ENCODE data around the gene MEGF11.
A peak's percentile ranks its signal among the peaks of the same experiment; 100 is the strongest.

MEGF11 gene

DNA sequence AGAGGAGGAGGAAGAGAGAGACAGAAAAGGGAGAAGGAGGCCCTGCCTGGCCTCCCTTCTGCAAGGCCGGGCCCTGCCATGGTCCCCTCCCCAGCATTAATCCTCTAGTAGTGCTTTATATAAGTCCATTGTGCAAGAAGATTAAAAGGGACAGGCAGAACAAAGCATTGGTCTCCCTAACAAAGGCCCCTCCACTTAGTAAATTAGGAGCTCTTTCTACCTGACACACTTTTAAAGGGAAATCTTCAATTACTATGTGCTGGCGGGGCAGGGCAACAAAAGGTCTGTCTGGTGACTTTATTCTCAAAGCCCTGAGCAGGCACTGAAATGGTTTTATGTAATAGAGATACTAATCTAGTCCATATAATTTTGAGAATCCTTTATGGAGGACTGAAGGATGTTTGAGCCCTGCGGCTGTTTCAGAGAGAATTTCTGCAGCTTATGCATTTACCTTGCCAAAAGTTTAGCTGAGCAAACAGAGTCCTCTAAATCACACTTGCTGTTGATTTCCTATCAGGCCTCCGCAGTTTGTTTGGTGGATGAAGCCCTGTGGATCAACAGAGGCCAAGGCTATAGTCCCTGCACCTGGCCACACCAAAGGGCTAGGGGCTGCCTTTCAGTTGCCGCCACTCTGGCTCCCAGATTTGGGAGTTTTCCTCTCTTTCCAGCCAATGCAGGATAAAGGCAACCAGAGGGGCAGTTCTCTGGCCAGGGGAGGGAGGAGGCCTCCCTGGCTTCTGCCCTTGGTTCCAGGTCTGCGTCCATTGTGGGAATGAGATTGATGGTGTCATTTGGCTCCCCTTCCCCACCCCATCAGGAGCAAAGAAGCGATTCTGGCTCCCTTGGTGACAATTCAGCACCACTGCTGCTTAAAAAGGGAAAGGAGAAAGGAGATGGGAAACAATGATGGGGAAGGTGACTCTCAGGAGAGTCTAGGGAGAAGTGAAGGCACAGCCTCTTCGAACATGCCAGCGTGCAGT lies 148.0 kb downstream of the MEGF11 start:
- DNase-seq (ENCODE audit: low spot score in 2 of 2): peak; percentile 92 to 100
- H3K9me3 ChIP-seq: no peaks in the 10 kb centered on the region
- H3K36me3 ChIP-seq (replicated peaks): no peaks in the 10 kb centered on the region
- in situ Hi-C loops (cut with MboI; ENCODE audit: low sequenced_read_pairs): no loop called here
- peaks cover 19% of the 10 kb centered on the region for H3K4me1 ChIP-seq
- no peak overlapping the region for H3K4me3 ChIP-seq
- peaks cover 83% of the 10 kb centered on the region for H3K27me3 ChIP-seq (ENCODE audit: low read depth)

DNA sequence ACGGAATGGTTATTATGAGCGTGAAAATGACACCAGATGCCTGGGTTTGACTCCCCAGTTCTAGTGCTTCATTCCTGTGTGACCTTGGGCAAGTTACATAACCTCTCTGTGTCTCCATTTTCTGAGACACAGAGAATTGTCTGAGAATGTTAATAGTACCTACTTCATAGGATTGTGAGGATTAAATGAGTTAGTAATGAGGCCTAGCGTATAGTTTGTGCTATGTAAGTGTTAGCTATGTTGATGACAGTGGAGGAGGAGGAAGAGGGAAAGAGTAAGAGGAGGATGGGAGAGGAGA lies 150.3 kb downstream of the MEGF11 start:
- H3K4me1 ChIP-seq: peaks cover 19% of the 10 kb centered on the region
- no peak for DNase-seq (ENCODE audit: low spot score in 2 of 2)
- no peaks in the 10 kb centered on the region for H3K36me3 ChIP-seq (replicated peaks)
- in situ Hi-C loops (cut with MboI; ENCODE audit: low sequenced_read_pairs): no loop called here
- H3K4me3 ChIP-seq: no peak overlapping the region
- no peaks in the 10 kb centered on the region for H3K9me3 ChIP-seq
- H3K27me3 ChIP-seq (ENCODE audit: low read depth): peaks cover 80% of the 10 kb centered on the region

DNA sequence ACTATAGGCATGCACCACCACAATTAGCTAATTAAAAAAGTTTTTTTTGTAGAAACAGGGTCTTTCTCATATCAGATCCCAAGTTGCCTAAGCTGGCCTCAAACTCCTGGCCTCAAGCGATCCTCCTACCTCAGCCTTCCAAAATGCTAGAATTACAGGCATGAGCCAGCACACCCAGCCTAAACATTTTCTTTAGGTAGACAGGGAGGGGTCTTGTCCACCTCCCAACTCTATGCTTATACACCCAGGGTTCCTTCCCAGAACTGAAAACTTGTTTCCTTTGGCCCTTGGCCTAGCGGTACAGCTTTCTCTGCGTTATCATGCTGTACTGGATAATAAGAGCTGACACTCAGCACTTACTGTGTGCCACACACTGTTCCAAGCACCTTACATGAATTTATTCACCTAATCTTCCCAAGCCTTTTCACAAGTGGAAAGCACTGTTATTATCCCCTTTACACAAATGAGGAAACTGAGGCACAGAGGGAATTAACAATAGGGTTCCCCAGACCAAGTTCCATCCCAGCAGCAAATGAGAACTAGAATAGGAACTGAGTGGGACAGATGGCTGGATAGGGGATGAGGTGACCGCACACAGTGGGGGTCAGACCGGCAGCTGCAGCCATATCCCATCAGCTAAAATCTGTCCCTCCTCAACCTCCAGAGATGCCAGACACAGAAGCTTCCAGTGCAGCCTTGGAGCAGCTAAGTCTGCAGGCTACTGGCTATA lies 150.8 kb downstream of the MEGF11 start:
- in situ Hi-C loops (cut with MboI; ENCODE audit: low sequenced_read_pairs): no loop called here
- no peaks in the 10 kb centered on the region for H3K36me3 ChIP-seq (replicated peaks)
- no peak overlapping the region for H3K4me3 ChIP-seq
- H3K9me3 ChIP-seq: no peaks in the 10 kb centered on the region
- DNase-seq (ENCODE audit: low spot score in 2 of 2): no peak
- peaks cover 80% of the 10 kb centered on the region for H3K27me3 ChIP-seq (ENCODE audit: low read depth)
- H3K4me1 ChIP-seq: peaks cover 19% of the 10 kb centered on the region

DNA sequence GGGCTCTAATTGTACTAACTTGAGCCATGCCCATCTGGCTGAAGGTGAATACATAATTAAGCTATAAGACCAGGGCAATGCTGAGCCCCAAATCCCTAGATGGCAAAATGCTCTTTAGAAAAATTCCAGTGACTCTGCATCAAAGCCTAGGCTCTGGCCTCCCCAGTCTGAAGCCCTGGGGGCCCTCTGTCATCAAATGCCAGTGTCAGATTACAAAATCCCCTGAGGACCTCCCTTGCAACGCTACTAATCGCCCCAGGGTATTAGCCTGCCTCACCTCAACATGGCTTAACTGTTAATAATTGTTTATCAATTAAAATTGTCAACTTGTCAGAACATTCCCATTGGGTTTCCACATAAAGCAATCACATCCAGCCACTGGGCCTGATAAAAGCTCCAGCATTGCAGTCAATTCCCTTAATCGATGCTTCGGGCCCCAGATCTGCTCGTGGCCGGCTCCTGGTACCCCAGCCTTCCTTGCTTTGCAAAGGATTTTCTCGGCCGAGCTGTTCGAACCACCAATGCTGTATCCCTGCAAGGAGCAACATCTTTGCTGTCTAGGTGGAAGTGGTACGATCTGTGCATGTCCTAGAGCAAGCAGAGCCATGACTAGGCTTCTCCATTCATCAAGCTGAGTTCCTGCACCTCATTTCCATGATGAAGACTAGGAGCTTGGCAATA lies 151.7 kb downstream of the MEGF11 start:
- Histone ChIP-seq H3K36me3 (replicated peaks) (no peaks in the 10 kb centered on the region), H3K4me3 (no peak overlapping the region), H3K4me1 (peaks cover 19% of the 10 kb centered on the region), H3K27me3 (ENCODE audit: low read depth) (peaks cover 80% of the 10 kb centered on the region), H3K9me3 (no peaks in the 10 kb centered on the region)
- DNase-seq (ENCODE audit: low spot score in 2 of 2): no peak
- in situ Hi-C loops (cut with MboI; ENCODE audit: low sequenced_read_pairs): no loop called here

DNA sequence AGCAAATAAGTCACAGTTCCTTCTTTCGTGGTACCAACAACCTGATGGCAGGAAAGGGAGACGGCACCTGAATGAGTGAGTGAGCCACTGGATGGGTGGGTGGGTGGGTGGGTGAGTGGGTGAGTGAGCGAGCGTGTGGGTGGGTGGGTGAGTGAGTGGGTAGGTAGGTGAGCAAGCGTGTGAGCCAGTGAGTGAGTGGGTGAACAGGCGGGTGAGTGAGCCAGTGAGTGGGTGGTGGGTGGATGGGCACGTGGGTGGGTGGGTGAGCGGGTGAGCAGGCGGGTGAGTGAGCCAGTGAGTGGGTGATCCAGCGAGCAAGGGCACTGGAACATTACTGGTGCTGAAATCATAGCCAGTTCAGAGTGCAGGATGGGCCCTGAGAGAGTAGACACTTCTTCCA lies 152.8 kb downstream of the MEGF11 start:
- peaks cover 10% of the 10 kb centered on the region for H3K4me1 ChIP-seq
- no peak overlapping the region for H3K4me3 ChIP-seq
- in situ Hi-C loops (cut with MboI; ENCODE audit: low sequenced_read_pairs): no loop called here
- H3K9me3 ChIP-seq: no peaks in the 10 kb centered on the region
- H3K27me3 ChIP-seq (ENCODE audit: low read depth): peaks cover 83% of the 10 kb centered on the region
- H3K36me3 ChIP-seq (replicated peaks): no peaks in the 10 kb centered on the region
- DNase-seq (ENCODE audit: low spot score in 2 of 2): no peak

DNA sequence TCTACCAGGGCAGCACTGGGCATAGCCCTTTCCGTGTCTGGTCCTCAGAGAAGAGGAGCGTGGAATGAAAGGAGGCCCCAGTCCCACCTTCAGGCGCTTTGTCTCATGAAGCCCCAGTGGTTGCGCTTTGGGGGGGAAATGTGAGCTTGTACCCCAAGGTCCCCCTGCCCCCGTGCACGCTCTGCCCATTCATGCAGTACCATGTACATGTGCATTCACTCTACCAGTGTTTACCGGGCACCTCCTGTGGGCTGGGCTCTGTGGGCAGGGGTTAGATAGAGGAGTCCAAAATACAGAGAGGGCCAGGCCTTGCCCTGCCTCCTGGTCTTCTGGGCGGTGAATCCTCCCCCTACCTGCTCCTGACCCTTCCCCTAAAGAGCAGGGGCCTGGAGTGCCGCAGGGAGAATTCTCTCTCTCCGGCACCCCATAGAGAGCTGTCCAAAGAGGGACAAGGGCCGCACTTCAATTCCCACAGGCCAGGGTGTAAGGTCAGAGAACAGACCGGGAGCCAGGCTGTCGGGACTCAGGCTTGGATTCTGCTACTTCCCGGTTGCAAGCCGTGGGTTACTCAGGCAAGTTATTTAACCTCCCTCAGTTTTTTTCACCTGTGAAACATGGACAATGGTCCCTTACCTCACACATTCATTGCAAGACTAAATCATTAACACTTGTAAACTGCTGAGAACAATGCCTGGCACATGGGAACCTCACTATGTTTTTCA lies 153.4 kb downstream of the MEGF11 start:
- H3K4me3 ChIP-seq: no peak overlapping the region
- H3K27me3 ChIP-seq (ENCODE audit: low read depth): peaks cover 89% of the 10 kb centered on the region
- no peaks in the 10 kb centered on the region for H3K9me3 ChIP-seq
- H3K36me3 ChIP-seq (replicated peaks): no peaks in the 10 kb centered on the region
- H3K4me1 ChIP-seq: peaks cover 7% of the 10 kb centered on the region
- DNase-seq (ENCODE audit: low spot score in 2 of 2): no peak
- in situ Hi-C loops (cut with MboI; ENCODE audit: low sequenced_read_pairs): no loop called here

DNA sequence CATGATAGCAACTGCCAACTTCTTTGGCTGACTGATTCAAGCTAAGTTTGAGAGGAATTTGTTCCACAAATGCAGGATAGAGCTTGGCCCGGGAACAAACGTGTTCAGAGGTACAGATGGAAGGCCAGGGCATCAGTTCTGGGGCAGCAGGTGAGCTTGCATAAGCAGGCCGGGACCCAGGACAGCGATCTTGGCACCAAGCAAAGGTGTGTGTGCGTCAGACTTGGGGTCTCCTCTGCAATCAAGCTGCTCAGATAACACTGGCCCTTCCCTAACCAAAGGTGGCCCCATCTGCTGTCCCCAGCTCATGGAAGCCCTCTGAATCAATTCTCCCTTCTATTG lies 155.6 kb downstream of the MEGF11 start:
- Histone ChIP-seq H3K27me3 (ENCODE audit: low read depth) (peaks cover 91% of the 10 kb centered on the region), H3K9me3 (no peaks in the 10 kb centered on the region), H3K36me3 (replicated peaks) (no peaks in the 10 kb centered on the region), H3K4me1 (no peaks in the 10 kb centered on the region), H3K4me3 (no peak overlapping the region)
- in situ Hi-C loops (cut with MboI; ENCODE audit: low sequenced_read_pairs): no loop called here
- no peak for DNase-seq (ENCODE audit: low spot score in 2 of 2)

DNA sequence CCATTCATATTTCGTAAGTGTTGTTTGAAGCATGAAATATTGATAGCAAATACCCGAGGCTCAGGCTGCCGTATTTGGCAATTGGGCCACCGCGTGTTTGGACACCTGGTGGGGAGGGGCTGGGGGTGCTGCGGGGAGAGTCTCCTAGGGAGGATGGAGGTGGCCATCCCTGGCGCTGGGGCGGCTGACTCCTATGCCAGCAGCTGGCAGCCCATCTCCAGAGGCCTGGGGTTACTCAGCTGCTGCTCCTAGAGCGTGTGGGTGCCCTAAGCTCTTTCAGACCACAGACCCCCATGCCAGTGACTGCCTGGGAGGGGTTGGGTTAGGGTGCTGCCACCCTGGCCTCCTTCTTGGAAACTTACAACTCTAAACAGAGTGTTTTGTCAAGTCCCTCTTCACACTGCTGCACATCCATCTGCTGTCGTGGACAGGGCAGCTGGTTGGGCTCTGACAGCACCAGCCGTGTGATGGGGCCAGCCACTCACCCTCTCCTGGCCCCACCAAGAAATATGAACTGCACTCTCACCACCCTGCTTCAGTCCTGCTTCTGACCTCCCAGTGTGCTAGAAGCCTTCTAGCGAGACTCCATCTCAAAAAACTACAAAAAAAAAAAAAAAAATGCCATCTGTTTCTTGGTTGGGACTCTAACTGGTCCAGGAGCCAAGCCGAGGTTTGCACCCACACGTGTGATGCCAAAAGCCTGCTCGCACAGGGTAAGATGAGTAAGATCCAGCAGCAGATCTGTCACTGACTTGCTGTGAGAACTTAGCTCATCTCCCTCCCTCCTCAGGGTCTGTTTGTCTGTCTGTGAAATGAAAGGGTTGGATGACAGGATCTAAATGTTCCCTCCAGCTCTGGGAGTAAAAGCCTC lies 156.2 kb downstream of the MEGF11 start:
- peaks cover 84% of the 10 kb centered on the region for H3K27me3 ChIP-seq (ENCODE audit: low read depth)
- no peak for DNase-seq (ENCODE audit: low spot score in 2 of 2)
- in situ Hi-C loops (cut with MboI; ENCODE audit: low sequenced_read_pairs): no loop called here
- H3K9me3 ChIP-seq: no peaks in the 10 kb centered on the region
- H3K36me3 ChIP-seq (replicated peaks): no peaks in the 10 kb centered on the region
- H3K4me3 ChIP-seq: no peak overlapping the region
- H3K4me1 ChIP-seq: no peaks in the 10 kb centered on the region

DNA sequence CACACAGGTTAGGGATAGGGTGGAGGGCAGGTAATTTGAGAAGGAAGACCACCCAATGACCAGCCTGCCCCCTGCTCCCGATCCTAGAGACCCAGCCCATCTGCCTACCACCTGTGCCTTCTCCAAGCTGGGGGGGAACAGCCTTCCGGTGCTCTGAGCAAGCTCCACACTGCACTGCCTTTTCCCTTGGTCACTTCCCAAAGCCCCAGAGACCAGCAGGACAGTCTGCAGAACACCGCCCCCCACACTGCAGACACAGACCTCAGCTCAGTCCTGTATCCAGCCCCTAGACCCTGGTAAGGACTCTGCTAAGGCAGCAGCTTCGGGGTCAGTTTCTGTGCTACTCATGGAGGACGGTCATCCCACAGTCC lies 156.9 kb downstream of the MEGF11 start:
- H3K9me3 ChIP-seq: no peaks in the 10 kb centered on the region
- no peaks in the 10 kb centered on the region for H3K36me3 ChIP-seq (replicated peaks)
- no peak overlapping the region for H3K4me3 ChIP-seq
- in situ Hi-C loops (cut with MboI; ENCODE audit: low sequenced_read_pairs): no loop called here
- peaks cover 83% of the 10 kb centered on the region for H3K27me3 ChIP-seq (ENCODE audit: low read depth)
- no peaks in the 10 kb centered on the region for H3K4me1 ChIP-seq
- no peak for DNase-seq (ENCODE audit: low spot score in 2 of 2)

DNA sequence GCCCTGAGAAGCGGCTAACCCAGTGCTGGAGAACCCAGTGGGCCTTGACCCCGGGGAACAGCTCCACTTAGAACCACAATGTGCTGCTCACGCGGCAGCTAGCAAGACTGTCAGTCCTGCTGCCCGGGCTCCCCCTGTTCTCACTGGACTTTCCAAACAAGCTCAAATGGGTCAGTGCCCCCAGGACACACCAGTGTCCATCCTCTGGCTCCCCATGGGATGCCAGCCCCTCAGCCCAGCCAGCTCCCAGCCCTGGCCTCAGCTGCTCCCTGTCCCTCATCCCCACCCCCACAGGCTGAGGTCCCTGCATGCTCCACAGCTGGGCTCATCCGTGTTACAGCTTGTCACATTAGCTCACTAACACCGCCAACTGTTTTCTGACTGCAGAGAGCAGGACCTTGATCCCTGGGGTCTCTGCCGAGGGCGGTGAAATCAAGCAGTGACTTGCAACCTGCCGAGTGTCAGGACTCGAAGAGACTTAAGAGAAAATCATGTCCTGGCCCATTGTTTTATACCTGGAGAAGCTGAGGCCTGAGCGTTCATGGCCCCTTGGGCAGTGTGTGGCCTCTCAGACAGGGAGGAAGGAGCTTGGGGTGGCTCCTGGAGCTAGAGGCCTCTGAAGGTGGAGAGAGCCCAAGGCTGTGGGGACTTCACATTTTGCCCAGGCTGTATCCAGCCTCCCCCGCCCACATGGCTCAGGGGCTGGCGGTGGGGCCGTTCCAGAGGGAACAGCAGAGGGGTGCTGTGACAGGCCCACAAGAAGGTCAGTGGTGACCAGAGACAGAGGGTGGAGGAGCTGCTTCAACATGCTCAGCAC lies 157.5 kb downstream of the MEGF11 start:
- no peak for DNase-seq (ENCODE audit: low spot score in 2 of 2)
- Histone ChIP-seq H3K36me3 (replicated peaks) (no peaks in the 10 kb centered on the region), H3K27me3 (ENCODE audit: low read depth) (peaks cover 80% of the 10 kb centered on the region), H3K4me3 (no peak overlapping the region), H3K9me3 (no peaks in the 10 kb centered on the region), H3K4me1 (no peaks in the 10 kb centered on the region)
- in situ Hi-C loops (cut with MboI; ENCODE audit: low sequenced_read_pairs): no loop called here

DNA sequence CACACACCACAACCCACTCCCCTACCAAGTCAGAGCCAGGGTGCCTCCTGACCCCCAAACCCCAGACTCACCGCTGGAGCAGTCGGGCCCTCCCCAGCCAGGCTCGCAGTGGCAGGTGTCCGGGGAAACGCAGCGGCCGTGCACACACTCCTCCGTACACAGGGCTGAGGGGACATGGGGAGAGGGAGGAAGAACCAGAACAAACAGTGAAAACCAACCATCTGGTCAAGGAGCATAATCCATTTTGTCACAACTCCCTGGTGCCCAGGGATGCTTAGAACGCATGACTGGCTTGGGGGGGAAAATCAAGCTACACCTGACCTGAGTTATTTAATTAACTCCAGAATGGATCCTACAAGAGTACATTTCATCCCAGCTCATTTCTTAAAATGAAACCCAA lies 159.2 kb downstream of the MEGF11 start:
- peaks cover 76% of the 10 kb centered on the region for H3K27me3 ChIP-seq (ENCODE audit: low read depth)
- H3K9me3 ChIP-seq: no peaks in the 10 kb centered on the region
- H3K36me3 ChIP-seq (replicated peaks): no peaks in the 10 kb centered on the region
- in situ Hi-C loops (cut with MboI; ENCODE audit: low sequenced_read_pairs): no loop called here
- DNase-seq (ENCODE audit: low spot score in 2 of 2): no peak
- no peak overlapping the region for H3K4me3 ChIP-seq
- no peaks in the 10 kb centered on the region for H3K4me1 ChIP-seq
